IMR-90 (cell line): ENCODE data around the gene ANXA1. TPM values are rescaled to one million over a fixed set of nuclear protein-coding genes. Genes with fewer than 3 reads are reported as not detected.

Source experiments
- ATAC-seq: fragments of 200-7000 bp; cut with Tn5 transposase; 2 replicates; pipeline ENCODE4 v1.9.1; 2020; ENCODE audit warnings: low read depth, mild to moderate bottlenecking, moderate library complexity
- BruUV-seq: library from RNA; stranded (reverse); fragments of 400-500 nt; replicated peaks from 2 replicates; lab custom pipeline; 2021; lab: Mats Ljungman, UMichigan
- CTCF ChIA-PET: fragments of 300-600 bp; formaldehyde crosslinking; extraction: SDS; loops from one replicate; lab custom pipeline; 2021; ENCODE audit warnings: antibody characterized with exemption; lab: Yijun Ruan, JAX
- POLR2A ChIA-PET: fragments of 300-600 bp; sonication (Branson Sonifier 250); formaldehyde crosslinking; loops from one replicate; lab custom pipeline; 2022; ENCODE audit warnings: antibody characterized with exemption; ENCODE audit not compliant: unreplicated experiment; lab: Charles Lee
- DNase-seq: peaks from one replicate; pipeline ENCODE4 v3.0.0; 2013
- H2AFZ ChIP-seq: replicated peaks from 2 replicates; pipeline ENCODE3; 2013; ENCODE audit warnings: low read length, mild to moderate bottlenecking; ENCODE audit not compliant: poor library complexity
- H2AK5ac ChIP-seq: 2 replicates; pipeline ENCODE4 v1.6.1; 2013; ENCODE audit warnings: low read depth, low read length, inconsistent platforms
- H2AK9ac ChIP-seq: replicated peaks from 2 replicates; pipeline ENCODE3; 2013; ENCODE audit warnings: mild to moderate bottlenecking, low read depth, low read length, moderate library complexity; ENCODE audit not compliant: poor library complexity
- H2BK120ac ChIP-seq: 2 replicates; pipeline ENCODE4 v1.6.1; 2013; ENCODE audit warnings: low read depth, low read length, inconsistent platforms
- H2BK15ac ChIP-seq: 3 replicates; pipeline ENCODE4 v1.6.1; 2013; ENCODE audit warnings: low read depth, low read length, inconsistent platforms
- H2BK20ac ChIP-seq: 2 replicates; pipeline ENCODE4 v1.6.1; 2013; ENCODE audit warnings: low read depth, mild to moderate bottlenecking, inconsistent platforms, low read length, moderate library complexity
- H2BK5ac ChIP-seq: 2 replicates; pipeline ENCODE4 v1.6.1; 2013; ENCODE audit warnings: mild to moderate bottlenecking, low read depth, low read length, inconsistent platforms; ENCODE audit not compliant: poor library complexity, severe bottlenecking
- H3K14ac ChIP-seq: replicated peaks from 2 replicates; pipeline ENCODE4 v1.6.1; 2013; ENCODE audit warnings: low read depth, low read length, inconsistent platforms
- H3K18ac ChIP-seq: 2 replicates; pipeline ENCODE4 v1.6.1; 2013; ENCODE audit warnings: low read depth, low read length, control low read depth
- H3K23ac ChIP-seq: 2 replicates; pipeline ENCODE4 v1.6.1; 2013; ENCODE audit warnings: low read depth, low read length, inconsistent platforms
- H3K27ac ChIP-seq: 2 replicates; pipeline ENCODE4 v1.5.1; 2013; ENCODE audit warnings: mild to moderate bottlenecking, control low read depth, low read length; ENCODE audit not compliant: insufficient read depth
- H3K27me3 ChIP-seq: 2 replicates; pipeline ENCODE4 v1.6.1; 2013; ENCODE audit warnings: low read length; ENCODE audit not compliant: control insufficient read depth, insufficient read depth
- H3K36me3 ChIP-seq: 2 replicates; pipeline ENCODE4 v1.6.1; 2013; ENCODE audit warnings: low read length, mixed read lengths; ENCODE audit not compliant: control insufficient read depth, insufficient read depth
- H3K4ac ChIP-seq: 2 replicates; pipeline ENCODE4 v1.6.1; 2013; ENCODE audit warnings: low read depth, low read length, inconsistent platforms
- H3K4me1 ChIP-seq: 2 replicates; pipeline ENCODE4 v1.6.1; 2013; ENCODE audit warnings: low read length, mixed read lengths; ENCODE audit not compliant: control insufficient read depth, insufficient read depth
- H3K4me2 ChIP-seq: 2 replicates; pipeline ENCODE4 v1.6.1; 2013; ENCODE audit warnings: low read depth, mild to moderate bottlenecking, control low read depth, low read length, moderate library complexity
- H3K4me3 ChIP-seq: 2 replicates; pipeline ENCODE4 v1.5.1; 2013; ENCODE audit warnings: low read depth, mild to moderate bottlenecking, control low read depth, low read length, moderate library complexity; ENCODE audit not compliant: insufficient read depth
- H3K56ac ChIP-seq: 2 replicates; pipeline ENCODE4 v1.6.1; 2013; ENCODE audit warnings: low read length, inconsistent platforms; ENCODE audit not compliant: insufficient read depth; ENCODE audit errors: extremely low read depth
- H3K79me1 ChIP-seq, 2 experiments: 2 replicates each; pipeline ENCODE4 v1.6.1; 2013; ENCODE audit warnings: low read length in 2 of 2, inconsistent platforms in 1 of 2, low read depth in 1 of 2
- H3K9ac ChIP-seq: 2 replicates; pipeline ENCODE4 v1.6.1; 2013; ENCODE audit warnings: low read depth, low read length, control low read depth
- H3K9me1 ChIP-seq: 2 replicates; pipeline ENCODE4 v1.6.1; 2013; ENCODE audit warnings: low read length, inconsistent platforms; ENCODE audit not compliant: insufficient read depth
- H3K9me3 ChIP-seq: 2 replicates; pipeline ENCODE4 v1.6.1; 2013; ENCODE audit warnings: low read length; ENCODE audit not compliant: control insufficient read depth, insufficient read depth
- H4K20me1 ChIP-seq: 2 replicates; pipeline ENCODE4 v1.6.1; 2013; ENCODE audit warnings: low read length, inconsistent platforms; ENCODE audit not compliant: insufficient read depth
- H4K5ac ChIP-seq: 2 replicates; pipeline ENCODE4 v1.6.1; 2013; ENCODE audit warnings: mild to moderate bottlenecking, low read depth, low read length, control low read depth
- H4K8ac ChIP-seq, 2 experiments: 2 replicates each; pipeline ENCODE4 v1.6.1; 2013; ENCODE audit warnings: low read depth in 2 of 2, low read length in 2 of 2, control low read depth in 1 of 2, inconsistent platforms in 1 of 2
- H4K91ac ChIP-seq: 2 replicates; pipeline ENCODE4 v1.6.1; 2013; ENCODE audit warnings: low read depth, low read length, inconsistent platforms; ENCODE audit not compliant: insufficient read depth
- CEBPB ChIP-seq: IDR thresholded peaks from 2 replicates; pipeline ENCODE4 v1.6.1; 2012; ENCODE audit warnings: low read depth, low read length, improper control_type of control experiment
- NFE2L2 ChIP-seq: fragments of 150-350 bp; IDR thresholded peaks from 2 replicates; pipeline ENCODE4 v1.6.1; 2016; ENCODE audit warnings: low read depth, mild to moderate bottlenecking, low read length
- WGBS, 2 experiments: methylation state at CpG; one replicate each; pipeline versions ENCODE4 v1.1.5 to v1.1.7; 2013; ENCODE audit warnings: missing lambda C conversion rate in 2 of 2; ENCODE audit not compliant: insufficient read length in 1 of 2; ENCODE audit errors: extremely low coverage in 2 of 2; 5-methylcytosine and 5-hydroxymethylcytosine counted together
- dilution Hi-C: fragments of 300-500 bp; cut with HindIII; formaldehyde crosslinking; loops from one replicate; pipeline ENCODE4 v1.14.3; 2018; ENCODE audit warnings: low sequenced_read_pairs; ENCODE audit not compliant: unreplicated experiment
- in situ Hi-C: fragments of 300-500 bp; cut with MboI; formaldehyde crosslinking; loops from 3 replicates; pipeline ENCODE4 v1.14.3; 2019; ENCODE audit warnings: low sequenced_read_pairs, inconsistent platforms, mixed read lengths
- intact Hi-C: fragments of 100-400 bp; cut with micrococcal nuclease; formaldehyde crosslinking; loops from 2 replicates; pipeline ENCODE4 v1.10.0; 2022
- polyA plus RNA-seq, 3 experiments: library from polyadenylated mRNA; depleted of rRNA; stranded (reverse); fragments of >200 nt; gene quantifications; 2 replicates each; pipeline ENCODE4 v1.2.3, GENCODE V29; 2012; ENCODE audit warnings: low replicate concordance in 1 of 3
- total RNA-seq: library from RNA; depleted of rRNA; stranded (reverse); fragments of >200 nt; gene quantifications from 2 replicates; pipeline ENCODE4 v1.2.3, GENCODE V29; 2012

The ANXA1 gene
- total and polyA plus RNA-seq, 2 of the 4 experiments (the other 2 are of a cell fraction), result 520 to 583 TPM

DNA sequence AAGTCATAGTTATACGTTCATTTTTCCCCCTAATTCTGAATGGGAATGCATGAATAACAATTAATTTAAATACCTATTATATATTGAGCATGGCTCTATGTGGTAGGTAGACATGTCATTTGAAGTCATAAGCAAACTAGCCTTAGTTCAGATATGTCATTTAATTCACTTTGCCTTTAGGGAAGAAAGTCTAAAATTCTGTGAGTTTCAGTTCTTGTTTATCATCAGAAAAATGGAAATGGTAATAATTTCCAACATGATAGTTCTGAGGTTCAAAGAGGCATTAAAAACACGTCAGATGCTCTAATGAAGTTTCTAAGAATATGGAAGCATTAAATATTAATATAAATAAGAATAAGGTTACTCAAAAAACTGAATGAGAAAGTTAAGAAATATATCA, 13.1 kb upstream of the ANXA1 start:
- Histone ChIP-seq H2AK9ac (no peak overlapping the region), H3K9ac (no peak overlapping the region), H3K4me2 (no peak overlapping the region), H3K36me3 (no peaks in the 10 kb centered on the region), H4K5ac (no peak overlapping the region), H3K18ac (no peak overlapping the region), H3K23ac (no peak overlapping the region), H2AK5ac (no peak overlapping the region), H3K9me3 (no peaks in the 10 kb centered on the region), H3K27me3 (no peaks in the 10 kb centered on the region), H4K20me1 (no peaks in the 10 kb centered on the region), H2AFZ (no peak overlapping the region), H3K14ac (no peak overlapping the region), H3K27ac (no peak overlapping the region), H3K9me1 (peaks cover 3% of the 10 kb centered on the region; the same call in 1 of the 2 replicates), H3K79me1 (no peaks in the 10 kb centered on the region), H2BK5ac (no peak overlapping the region), H3K4ac (no peak overlapping the region), H4K8ac (no peak overlapping the region), H3K4me1 (peaks cover 3% of the 10 kb centered on the region; the same call in 1 of the 2 replicates), H2BK20ac (no peak overlapping the region), H3K56ac (no peak overlapping the region), H3K4me3 (no peak overlapping the region), H2BK120ac (no peak overlapping the region), H4K91ac (no peak overlapping the region), H2BK15ac (no peak overlapping the region)
- POLR2A ChIA-PET, result no interaction called here
- dilution Hi-C loops, result no loop called here
- CTCF ChIA-PET, result no interaction called here
- BruUV-seq, result no TSS peak
- intact Hi-C loops, result no loop called here
- TF ChIP-seq CEBPB, result no peak
- TF ChIP-seq NFE2L2, result no peak
- in situ Hi-C loops, result no loop called here
- DNase-seq (no peak), ATAC-seq (no peak)
- WGBS, 2 experiments, result no CpG with 5 or more reads among the region's 2 CpGs
